ENCODE data around the gene PANK2. TPM values are rescaled to one million over a fixed set of nuclear protein-coding genes. Genes with fewer than 3 reads are reported as not detected.
"Not testable (repeated sequence)": the region's sequence is repeated elsewhere in the genome, so short reads cannot be mapped to it uniquely, and the experiment has no call there.

PANK2 gene
- 10 to 100 TPM; 56.0 to 64.7 TPM for total RNA-seq

GRCh38 chr20:3888622-3889488, at the start of gene PANK2:
Gene PANK2, plus strand, starts transcription at chr20:3889387.
- peaks cover 30 to 52% of the 10 kb centered on the region in 2 donors for H3K36me3 Mint-ChIP-seq

GRCh38 chr20:3840201-3840600, 49.0 kb upstream of the PANK2 start:
- not testable (repeated sequence) for H3K27ac Mint-ChIP-seq; H3K9me3 Mint-ChIP-seq; DNase-seq (ENCODE audit: low spot score in 2 of 2); ATAC-seq; H3K36me3 Mint-ChIP-seq

More at GRCh38 chr20:3888622-3889488, at the start of gene PANK2:
- peak within 1 kb of the TSS; percentile 95 to 99 for H3K27ac Mint-ChIP-seq
- H3K9me3 Mint-ChIP-seq, result no peaks in the 10 kb centered on the region
- DNase-seq (ENCODE audit: low spot score in 2 of 2) (peak; percentile 96 to 99), ATAC-seq (peak; percentile 97 to 98)

- Mint-ChIP-seq H3K9me3 (no peaks in the 10 kb centered on the region), H3K27ac (no peak overlapping the region), H3K36me3 (peaks cover 0 to 4% of the 10 kb centered on the region in 2 donors)
- ATAC-seq (no peak), DNase-seq (ENCODE audit: low spot score in 2 of 2) (no peak)
Measured at GRCh38 chr20:3842348-3842930, 46.7 kb upstream of the PANK2 start.

GRCh38 chr20:3843490-3843889, 45.7 kb upstream of the PANK2 start:
- Mint-ChIP-seq H3K36me3 (peaks cover 0 to 6% of the 10 kb centered on the region in 2 donors), H3K27ac (no peak overlapping the region), H3K9me3 (no peaks in the 10 kb centered on the region)
- ATAC-seq, result no peak
- no peak for DNase-seq (ENCODE audit: low spot score in 2 of 2)

- not testable (repeated sequence) for H3K27ac Mint-ChIP-seq; H3K36me3 Mint-ChIP-seq; ATAC-seq; H3K9me3 Mint-ChIP-seq; DNase-seq (ENCODE audit: low spot score in 2 of 2)
Measured at GRCh38 chr20:3843990-3844619, 45.1 kb upstream of the PANK2 start.

- Mint-ChIP-seq H3K9me3 (no peaks in the 10 kb centered on the region), H3K36me3 (peaks cover 0 to 6% of the 10 kb centered on the region in 2 donors), H3K27ac (peak overlapping the region; percentile 93 to 95)
- DNase-seq (ENCODE audit: low spot score in 2 of 2) (peak in 1 of 2 donors; percentile 20), ATAC-seq (no peak)
Measured at GRCh38 chr20:3846378-3846739, 42.8 kb upstream of the PANK2 start.

- peak; percentile 98 to 99 for ATAC-seq
- peak; percentile 90 to 92 for DNase-seq (ENCODE audit: low spot score in 2 of 2)
- Mint-ChIP-seq H3K36me3 (peaks cover 0 to 6% of the 10 kb centered on the region in 2 donors), H3K27ac (peak within 1 kb of the TSS; percentile 93 to 95), H3K9me3 (no peaks in the 10 kb centered on the region)
Measured at GRCh38 chr20:3846740-3847428, 42.3 kb upstream of the PANK2 start, which contains the start of gene MAVS. Gene MAVS, plus strand, starts transcription at chr20:3846834. Its CDS starts 7,791 bp downstream, at chr20:3854625.

- H3K27ac Mint-ChIP-seq, result peak overlapping the region; percentile 93 to 95
- no peaks in the 10 kb centered on the region for H3K9me3 Mint-ChIP-seq
- ATAC-seq (no peak), DNase-seq (ENCODE audit: low spot score in 2 of 2) (no peak)
- peaks cover 0 to 6% of the 10 kb centered on the region in 2 donors for H3K36me3 Mint-ChIP-seq
Measured at GRCh38 chr20:3847429-3847940, 41.7 kb upstream of the PANK2 start.

GRCh38 chr20:3848565-3848964, 40.6 kb upstream of the PANK2 start:
- ATAC-seq (no peak), DNase-seq (ENCODE audit: low spot score in 2 of 2) (no peak)
- no peaks in the 10 kb centered on the region for H3K9me3 Mint-ChIP-seq
- H3K27ac Mint-ChIP-seq, result peak overlapping the region; percentile 55 to 81
- peaks cover 0 to 6% of the 10 kb centered on the region in 2 donors for H3K36me3 Mint-ChIP-seq

- DNase-seq (ENCODE audit: low spot score in 2 of 2) (no peak), ATAC-seq (peak; percentile 30 to 45)
- no peaks in the 10 kb centered on the region for H3K9me3 Mint-ChIP-seq
- peaks cover 7 to 22% of the 10 kb centered on the region in 2 donors for H3K36me3 Mint-ChIP-seq
- no peak overlapping the region for H3K27ac Mint-ChIP-seq
Measured at GRCh38 chr20:3854462-3854871, 34.7 kb upstream of the PANK2 start.

- no peak for ATAC-seq
- Mint-ChIP-seq H3K9me3 (no peaks in the 10 kb centered on the region), H3K27ac (peak overlapping the region in 1 of 2 donors; percentile 37), H3K36me3 (peaks cover 7 to 38% of the 10 kb centered on the region in 2 donors)
- DNase-seq (ENCODE audit: low spot score in 2 of 2), result no peak
Measured at GRCh38 chr20:3857405-3857804, 31.8 kb upstream of the PANK2 start.

GRCh38 chr20:3858689-3859088, 30.5 kb upstream of the PANK2 start:
- DNase-seq (ENCODE audit: low spot score in 2 of 2) (no peak), ATAC-seq (no peak)
- Mint-ChIP-seq H3K27ac (no peak overlapping the region), H3K36me3 (peaks cover 7 to 47% of the 10 kb centered on the region in 2 donors), H3K9me3 (no peaks in the 10 kb centered on the region)

- Mint-ChIP-seq H3K27ac (peak overlapping the region in 1 of 2 donors; percentile 85), H3K36me3 (peaks cover 7 to 38% of the 10 kb centered on the region in 2 donors), H3K9me3 (no peaks in the 10 kb centered on the region)
- DNase-seq (ENCODE audit: low spot score in 2 of 2) (no peak), ATAC-seq (no peak)
Measured at GRCh38 chr20:3861191-3861590, 28.0 kb upstream of the PANK2 start.

- Mint-ChIP-seq H3K27ac (no peak overlapping the region), H3K36me3 (peaks cover 2 to 32% of the 10 kb centered on the region in 2 donors), H3K9me3 (no peaks in the 10 kb centered on the region)
- DNase-seq (ENCODE audit: low spot score in 2 of 2), result no peak
- ATAC-seq, result no peak
Measured at GRCh38 chr20:3862333-3862732, 26.9 kb upstream of the PANK2 start.

- H3K27ac Mint-ChIP-seq, result peak overlapping the region in 1 of 2 donors; percentile 82
- no peak for DNase-seq (ENCODE audit: low spot score in 2 of 2)
- H3K36me3 Mint-ChIP-seq, result peaks cover 0 to 25% of the 10 kb centered on the region in 2 donors
- H3K9me3 Mint-ChIP-seq, result no peaks in the 10 kb centered on the region
- ATAC-seq, result no peak
Measured at GRCh38 chr20:3863317-3863716, 25.9 kb upstream of the PANK2 start.

GRCh38 chr20:3864518-3864917, 24.7 kb upstream of the PANK2 start:
- ATAC-seq (no peak), DNase-seq (ENCODE audit: low spot score in 2 of 2) (no peak)
- H3K27ac Mint-ChIP-seq, result peak overlapping the region; percentile 74 to 82
- peaks cover 0 to 25% of the 10 kb centered on the region in 2 donors for H3K36me3 Mint-ChIP-seq
- H3K9me3 Mint-ChIP-seq, result no peaks in the 10 kb centered on the region
